GM18907 (cell line): ENCODE measurements around the gene ANKS1B.

Experiments used
- ATAC-seq: cut with Tn5 transposase; IDR thresholded peaks from one replicate; pipeline ENCODE4 v1.9.1; 2021; ENCODE audit warnings: mild to moderate bottlenecking, moderate library complexity; ENCODE audit not compliant: unreplicated experiment

ANKS1B gene

GRCh38 chr12:99966429-99966828 lies 18.3 kb downstream of the ANKS1B start:
- ATAC-seq: no peak

GRCh38 chr12:99960311-99960710 lies 24.4 kb downstream of the ANKS1B start:
- no peak for ATAC-seq

GRCh38 chr12:99959549-99960170 lies 25.1 kb downstream of the ANKS1B start:
- no peak for ATAC-seq

GRCh38 chr12:99957866-99958466 lies 26.8 kb downstream of the ANKS1B start:
- no peak for ATAC-seq

- no peak for ATAC-seq
These were observed 30.0 kb downstream of the ANKS1B start for GRCh38 chr12:99954724-99955123.

- no peak for ATAC-seq
These were observed 36.4 kb downstream of the ANKS1B start for GRCh38 chr12:99948370-99948769.

GRCh38 chr12:99946131-99946530 lies 38.6 kb downstream of the ANKS1B start:
- no peak for ATAC-seq

GRCh38 chr12:99935608-99936007 lies 49.1 kb downstream of the ANKS1B start:
- no peak for ATAC-seq

GRCh38 chr12:99926511-99927169 lies 58.1 kb downstream of the ANKS1B start:
- no peak for ATAC-seq

- ATAC-seq: no peak
These were observed 64.3 kb downstream of the ANKS1B start for GRCh38 chr12:99920353-99920960.

GRCh38 chr12:99917711-99918402 lies 66.9 kb downstream of the ANKS1B start:
- no peak for ATAC-seq

GRCh38 chr12:99916555-99916954 lies 68.2 kb downstream of the ANKS1B start:
- ATAC-seq: no peak

GRCh38 chr12:99915251-99916082 lies 69.3 kb downstream of the ANKS1B start:
- no peak for ATAC-seq

- no peak for ATAC-seq
These were observed 70.5 kb downstream of the ANKS1B start for GRCh38 chr12:99914206-99914605.

GRCh38 chr12:99911967-99912366 lies 72.8 kb downstream of the ANKS1B start:
- peak; percentile 91 for ATAC-seq

- ATAC-seq: no peak
These were observed 73.7 kb downstream of the ANKS1B start for GRCh38 chr12:99911081-99911480.

- peak; percentile 58 for ATAC-seq
These were observed 74.4 kb downstream of the ANKS1B start for GRCh38 chr12:99910342-99910741.

- no peak for ATAC-seq
These were observed 77.8 kb downstream of the ANKS1B start for GRCh38 chr12:99906786-99907579.

GRCh38 chr12:99901181-99901580 lies 83.6 kb downstream of the ANKS1B start:
- ATAC-seq: no peak

- ATAC-seq: no peak
These were observed 86.1 kb downstream of the ANKS1B start for GRCh38 chr12:99898645-99899044.
